ENCODE data around the gene POLR2I. TPM values are rescaled to one million over a fixed set of nuclear protein-coding genes. Genes with fewer than 3 reads are reported as not detected.

POLR2I gene
- total and polyA plus RNA-seq, 12 donors = 38.0 to 127 (median 72.4) TPM

DNA sequence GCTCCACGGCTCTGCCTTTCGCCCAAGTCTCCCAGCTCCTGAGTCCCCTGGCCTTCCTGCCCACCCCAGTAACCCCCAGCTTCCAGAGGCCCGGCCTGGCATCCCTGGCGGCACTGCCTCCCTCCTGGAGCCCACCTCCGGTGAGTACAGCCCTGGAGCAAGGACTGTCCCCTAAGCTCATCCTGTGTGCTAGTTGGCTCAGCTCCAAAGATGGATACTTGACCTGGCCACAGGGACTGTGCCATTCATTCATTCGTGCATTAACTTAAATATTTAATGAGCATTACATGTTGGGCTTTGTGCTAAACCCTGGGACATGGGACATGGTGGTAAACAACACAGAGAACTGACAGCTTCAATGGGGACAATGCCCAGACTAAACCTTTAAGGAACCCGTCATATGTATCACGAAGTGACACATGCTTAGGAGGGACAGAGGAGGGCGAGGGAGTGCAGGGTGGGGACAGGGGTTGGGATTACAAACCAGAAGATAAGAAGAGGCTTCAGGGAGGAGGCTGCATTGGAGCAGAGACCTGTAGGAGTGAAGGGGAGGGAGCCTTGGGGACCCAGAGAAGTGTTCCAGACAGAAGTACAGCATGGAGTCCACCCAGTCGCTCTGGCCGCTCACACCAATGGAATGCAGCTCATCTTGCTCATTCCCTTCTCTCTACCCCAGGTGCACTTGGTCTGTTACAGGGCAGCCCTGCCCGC lies 10.7 kb downstream of the POLR2I start:
- 92 to 97% (median 94%) methylated on average over 8 to 12 of the region's 12 CpGs for WGBS, 4 donors
- H3K36me3 ChIP-seq (replicated peaks in 1 of 2) = no peaks in the 10 kb centered on the region
- DNase-seq = no peak
- no peaks in the 10 kb centered on the region for H3K4me1 ChIP-seq (replicated peaks in 1 of 2)
- no peak overlapping the region for H3K27ac ChIP-seq
- no peak overlapping the region for H3K4me3 ChIP-seq
- TF ChIP-seq, protein P1, sequence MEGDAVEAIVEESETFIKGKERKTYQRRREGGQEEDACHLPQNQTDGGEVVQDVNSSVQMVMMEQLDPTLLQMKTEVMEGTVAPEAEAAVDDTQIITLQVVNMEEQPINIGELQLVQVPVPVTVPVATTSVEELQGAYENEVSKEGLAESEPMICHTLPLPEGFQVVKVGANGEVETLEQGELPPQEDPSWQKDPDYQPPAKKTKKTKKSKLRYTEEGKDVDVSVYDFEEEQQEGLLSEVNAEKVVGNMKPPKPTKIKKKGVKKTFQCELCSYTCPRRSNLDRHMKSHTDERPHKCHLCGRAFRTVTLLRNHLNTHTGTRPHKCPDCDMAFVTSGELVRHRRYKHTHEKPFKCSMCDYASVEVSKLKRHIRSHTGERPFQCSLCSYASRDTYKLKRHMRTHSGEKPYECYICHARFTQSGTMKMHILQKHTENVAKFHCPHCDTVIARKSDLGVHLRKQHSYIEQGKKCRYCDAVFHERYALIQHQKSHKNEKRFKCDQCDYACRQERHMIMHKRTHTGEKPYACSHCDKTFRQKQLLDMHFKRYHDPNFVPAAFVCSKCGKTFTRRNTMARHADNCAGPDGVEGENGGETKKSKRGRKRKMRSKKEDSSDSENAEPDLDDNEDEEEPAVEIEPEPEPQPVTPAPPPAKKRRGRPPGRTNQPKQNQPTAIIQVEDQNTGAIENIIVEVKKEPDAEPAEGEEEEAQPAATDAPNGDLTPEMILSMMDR (IDR thresholded peaks at IDR 0.05) = no peak
- TF ChIP-seq POLR2A (IDR thresholded peaks at IDR 0.05) = no peak
- intact Hi-C loops (cut with DNase I) = no loop called here
- H3K27me3 ChIP-seq = no peaks in the 10 kb centered on the region
- H3K9me3 ChIP-seq (replicated peaks in 1 of 3) = no peaks in the 10 kb centered on the region

GRCh38 chr19:36103040-36103626 lies 11.5 kb downstream of the POLR2I start:
- intact Hi-C loops (cut with DNase I) = no loop called here
- H3K36me3 ChIP-seq (replicated peaks in 1 of 2) = no peaks in the 10 kb centered on the region
- WGBS, 4 donors = 94 to 96% (median 95%) methylated on average over 5 to 24 of the region's 24 CpGs
- H3K4me3 ChIP-seq = no peak overlapping the region
- no peak for DNase-seq
- H3K27me3 ChIP-seq = no peaks in the 10 kb centered on the region
- H3K4me1 ChIP-seq (replicated peaks in 1 of 2) = no peaks in the 10 kb centered on the region
- H3K27ac ChIP-seq = no peak overlapping the region
- TF ChIP-seq, protein P1 (IDR thresholded peaks at IDR 0.05) = no peak
- no peak for TF ChIP-seq POLR2A (IDR thresholded peaks at IDR 0.05)
- H3K9me3 ChIP-seq (replicated peaks in 1 of 3) = no peaks in the 10 kb centered on the region

DNA sequence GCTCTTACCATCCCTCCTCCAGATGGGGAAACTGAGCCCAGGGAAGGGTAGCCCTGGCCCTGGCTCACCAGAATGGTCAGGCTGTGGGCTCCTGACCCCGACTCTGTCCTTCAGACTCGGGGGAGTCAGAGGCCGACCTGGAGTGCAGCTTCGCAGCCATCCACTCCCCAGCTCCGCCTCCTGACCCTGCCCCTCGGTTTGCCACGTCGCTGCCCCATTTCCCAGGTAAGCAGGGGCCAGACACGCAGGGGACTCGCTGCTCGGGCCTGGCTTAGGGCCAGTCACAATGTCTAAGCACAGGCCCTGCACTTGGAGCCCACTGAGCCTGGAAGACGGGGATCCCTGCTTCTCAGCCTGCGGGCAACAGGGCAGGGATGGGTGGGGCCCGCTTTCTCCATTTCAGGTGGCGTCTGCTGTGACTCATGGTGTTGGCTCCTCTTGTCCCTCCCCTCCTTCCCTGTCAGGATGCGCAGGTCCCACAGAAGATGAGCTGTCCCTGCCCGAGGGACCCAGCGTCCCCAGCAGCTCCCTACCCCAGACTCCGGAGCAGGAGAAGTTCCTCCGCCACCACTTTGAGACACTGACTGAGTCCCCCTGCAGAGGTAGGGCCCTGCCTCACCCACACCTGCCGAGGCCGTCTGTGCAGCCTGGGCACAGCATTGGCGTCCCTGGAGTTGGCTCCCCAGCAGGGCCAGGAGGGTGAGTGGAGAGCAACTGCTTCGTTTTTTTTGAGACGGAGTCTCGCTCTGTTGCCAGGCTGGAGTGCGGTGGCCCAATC lies 12.9 kb downstream of the POLR2I start:
- intact Hi-C loops (cut with DNase I) = no loop called here
- TF ChIP-seq, protein P1 (IDR thresholded peaks at IDR 0.05) = no peak
- TF ChIP-seq POLR2A (IDR thresholded peaks at IDR 0.05) = no peak
- Histone ChIP-seq H3K4me3 (no peak overlapping the region), H3K4me1 (replicated peaks in 1 of 2) (no peaks in the 10 kb centered on the region), H3K36me3 (replicated peaks in 1 of 2) (no peaks in the 10 kb centered on the region), H3K27ac (no peak overlapping the region), H3K27me3 (no peaks in the 10 kb centered on the region), H3K9me3 (replicated peaks in 1 of 3) (no peaks in the 10 kb centered on the region)
- DNase-seq = no peak
- 88 to 93% (median 93%) methylated on average over 11 to 27 of the region's 27 CpGs for WGBS, 4 donors

GRCh38 chr19:36100476-36100875 lies 14.2 kb downstream of the POLR2I start:
- no peaks in the 10 kb centered on the region for H3K9me3 ChIP-seq (replicated peaks in 1 of 3)

More at GRCh38 chr19:36100476-36100875, 14.2 kb downstream of the POLR2I start:
- Histone ChIP-seq H3K4me1 (replicated peaks in 1 of 2) (no peaks in the 10 kb centered on the region), H3K27me3 (no peaks in the 10 kb centered on the region), H3K27ac (no peak overlapping the region), H3K36me3 (replicated peaks in 1 of 2) (no peaks in the 10 kb centered on the region), H3K4me3 (no peak overlapping the region)
- intact Hi-C loops (cut with DNase I) = no loop called here
- DNase-seq = no peak
- TF ChIP-seq, protein P1 (IDR thresholded peaks at IDR 0.05) = no peak
- no peak for TF ChIP-seq POLR2A (IDR thresholded peaks at IDR 0.05)
- WGBS, 4 donors = 75 to 87% (median 82%) methylated on average over 2 to 5 of the region's 5 CpGs; no CpG with 5 or more reads in 1 of the 4 donors

Measured in adrenal gland (tissue), 12 donors.